Inferior parietal cortex (tissue), 1 donor: ENCODE data around the gene CAVIN3.
"Not testable (repeated sequence)": the region's sequence is repeated elsewhere in the genome, so short reads cannot be mapped to it uniquely, and the experiment has no call there.

ENCODE experiments used
- DNase-seq: peaks from one replicate; pipeline ENCODE4 v3.0.0-alpha.2; 2016; ENCODE audit errors: extremely low spot score

CAVIN3 gene

DNA sequence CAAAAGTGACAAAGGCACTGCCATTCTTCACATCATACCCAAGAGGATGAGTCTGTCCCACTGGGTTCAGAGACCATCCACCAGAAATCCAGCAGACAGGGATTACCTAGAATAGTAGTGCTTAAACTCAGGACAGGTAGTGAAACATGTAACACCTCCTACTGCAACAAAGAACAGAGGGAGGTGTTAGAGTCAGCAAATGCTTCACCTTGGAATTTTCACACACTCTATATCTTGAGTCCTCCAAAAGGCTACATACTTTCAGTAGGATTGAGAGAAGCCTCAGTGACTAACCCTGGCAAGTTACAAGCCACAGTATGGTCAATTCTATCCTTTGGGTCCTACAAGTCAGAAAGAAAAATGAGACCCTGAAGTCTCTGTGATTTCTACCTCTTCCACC is 6.0 kb upstream of the CAVIN3 start:
- DNase-seq = no peak

DNA sequence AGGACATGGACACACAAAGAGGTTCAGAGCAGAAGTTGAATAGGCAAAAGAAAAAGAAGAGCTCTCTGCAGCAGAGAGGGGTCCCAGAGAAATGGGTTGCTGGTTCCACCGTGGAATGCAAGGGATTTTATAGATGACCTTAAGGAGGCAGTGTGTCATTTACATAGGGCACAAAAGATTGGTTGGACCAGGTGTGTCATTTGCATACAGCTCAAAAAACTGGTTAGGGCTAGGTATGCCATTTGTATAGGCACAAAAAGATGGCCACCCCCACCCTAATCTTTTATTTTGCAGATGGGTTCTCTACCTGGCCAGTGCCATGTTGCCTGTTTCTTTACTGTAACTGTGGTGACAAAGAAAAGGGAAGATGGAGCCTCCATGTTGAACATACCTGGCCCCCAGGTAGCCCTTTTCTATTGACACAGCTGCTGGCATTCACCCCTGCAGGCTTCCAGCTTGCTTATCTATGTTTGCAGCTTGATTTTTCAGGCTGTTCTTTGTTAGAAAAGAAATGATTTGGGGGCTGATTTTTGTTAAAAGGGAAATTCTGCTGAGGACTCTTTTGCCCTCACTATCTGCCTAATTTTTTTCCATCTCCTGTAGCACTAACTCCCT is 3.1 kb upstream of the CAVIN3 start:
- no peak for DNase-seq

DNA sequence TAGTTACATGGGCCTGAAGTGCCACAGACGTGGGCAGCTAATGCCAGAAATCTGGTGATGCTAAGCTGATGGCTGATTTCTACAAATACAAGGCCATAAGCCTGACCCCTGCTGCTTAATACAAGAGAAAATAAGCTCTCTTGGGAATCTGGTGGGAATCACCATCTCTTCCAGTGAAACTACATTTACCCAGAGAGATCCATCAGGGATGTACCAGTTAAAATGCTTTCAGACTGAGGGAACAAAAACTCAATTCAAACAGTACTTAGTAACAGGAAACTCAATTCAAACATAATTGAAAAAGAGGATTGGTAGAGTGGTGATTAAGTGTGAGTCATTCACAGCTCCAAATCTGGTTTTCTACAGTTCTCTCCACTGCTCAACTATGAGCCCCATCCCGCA is 1.7 kb upstream of the CAVIN3 start:
- DNase-seq = no peak

DNA sequence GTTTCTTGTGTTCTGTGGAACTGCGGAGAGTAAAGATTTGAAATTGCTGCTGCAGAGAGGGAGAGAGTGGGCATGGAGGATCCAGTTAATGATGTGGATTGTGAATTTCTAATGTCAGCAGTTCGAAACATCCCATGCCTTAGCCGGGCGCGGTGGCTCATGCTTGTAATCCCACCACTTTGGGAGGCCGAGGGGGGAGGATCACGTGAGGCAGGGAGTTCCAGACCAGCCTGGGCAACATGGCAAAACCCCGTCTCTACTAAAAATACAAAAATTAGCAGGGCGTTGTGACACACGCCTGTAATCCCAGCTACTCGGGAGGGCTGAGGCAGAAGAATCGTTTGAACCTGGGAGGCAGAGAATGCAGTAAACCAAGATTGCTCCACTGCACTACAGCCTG is 1.1 kb upstream of the CAVIN3 start:
- DNase-seq = no peak

DNA sequence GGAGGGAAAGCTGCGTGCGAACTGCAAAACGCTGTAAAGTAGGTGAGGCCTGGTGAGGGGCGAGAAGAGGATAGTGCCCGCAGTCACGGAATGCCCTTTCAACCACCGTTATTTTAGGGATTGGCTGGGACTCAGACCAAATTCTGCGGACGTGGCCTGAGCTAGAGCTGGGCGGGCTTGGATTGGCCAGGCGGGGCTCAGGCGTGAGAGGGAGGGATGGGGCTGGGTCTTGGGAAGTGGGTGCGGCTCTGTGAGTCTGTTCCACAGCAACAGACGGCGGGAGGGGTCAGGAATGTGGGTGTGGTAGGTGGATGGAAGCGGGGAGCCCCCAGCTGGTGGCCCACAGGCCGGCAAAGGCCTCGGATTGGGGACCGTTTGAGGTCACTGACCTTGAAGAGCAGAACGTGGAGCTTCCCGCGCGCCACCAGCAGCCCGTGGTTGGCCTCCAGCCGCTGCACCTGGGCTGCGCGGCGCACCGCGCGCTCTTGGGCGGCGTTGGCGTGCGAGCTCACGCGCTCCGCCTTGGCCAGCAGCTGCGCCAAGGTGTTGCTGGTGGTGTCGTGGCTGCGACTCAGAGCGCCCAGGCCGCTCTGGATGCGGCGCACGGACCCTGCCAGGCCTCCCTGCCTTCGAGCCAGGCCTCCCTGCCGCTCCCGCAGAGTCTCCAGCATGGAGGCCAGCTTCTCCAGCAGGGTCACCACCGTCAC is 444 bp downstream of the CAVIN3 start:
- no peak for DNase-seq

DNA sequence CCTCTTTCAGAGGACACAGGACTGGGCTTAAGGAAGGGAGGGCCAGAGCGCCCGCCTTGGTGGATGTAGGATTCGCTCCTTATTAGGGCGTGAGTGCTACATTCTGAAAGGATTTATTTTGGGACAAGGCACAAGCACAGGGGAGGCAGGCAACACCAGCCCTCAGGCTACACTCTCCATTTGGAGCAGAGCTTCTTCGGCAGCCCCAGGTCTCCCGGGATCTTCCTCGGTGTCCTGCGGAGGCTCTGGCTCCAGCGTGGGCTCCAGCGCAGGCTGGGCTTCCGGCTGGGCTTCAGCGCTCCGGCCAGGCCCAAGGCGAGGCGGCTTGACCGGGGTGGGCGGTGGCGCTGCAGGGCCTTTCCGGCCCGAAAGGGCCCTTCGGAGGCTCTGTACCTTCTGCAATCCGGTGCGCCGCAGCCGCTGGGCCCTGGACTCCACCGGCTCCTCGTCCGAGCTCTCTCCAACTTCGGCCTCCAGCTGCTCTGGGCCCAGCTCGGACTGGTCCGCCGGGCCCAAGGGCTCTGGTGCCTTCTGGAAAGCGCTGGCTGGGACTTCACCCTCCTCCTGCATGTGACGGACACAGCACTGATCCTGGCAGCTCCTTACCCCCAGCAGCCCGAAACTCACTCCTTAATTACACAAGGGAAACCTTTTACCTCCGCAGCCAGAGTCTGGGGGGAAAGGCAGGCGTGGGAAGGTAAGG is 1.1 kb downstream of the CAVIN3 start:
- DNase-seq = no peak

DNA sequence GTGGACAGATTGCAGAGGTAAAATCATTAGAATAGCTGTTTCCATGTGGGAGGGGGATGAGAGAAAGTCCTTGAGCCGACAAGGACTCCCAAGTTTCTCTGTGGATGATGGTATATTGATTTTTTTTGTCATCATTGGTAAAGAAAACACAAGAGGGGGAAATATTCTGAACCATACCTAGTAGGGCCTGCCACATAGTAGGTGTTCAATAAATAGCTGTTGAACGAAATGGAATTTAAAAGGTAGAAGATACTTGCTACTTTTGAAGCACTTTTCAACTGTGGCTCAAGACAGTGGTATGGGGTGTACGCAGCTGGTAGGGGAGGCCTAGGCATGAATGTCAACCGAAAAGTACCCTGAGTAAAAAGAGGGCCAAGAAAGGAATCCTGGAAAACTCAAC is 2.1 kb downstream of the CAVIN3 start:
- no peak for DNase-seq

DNA sequence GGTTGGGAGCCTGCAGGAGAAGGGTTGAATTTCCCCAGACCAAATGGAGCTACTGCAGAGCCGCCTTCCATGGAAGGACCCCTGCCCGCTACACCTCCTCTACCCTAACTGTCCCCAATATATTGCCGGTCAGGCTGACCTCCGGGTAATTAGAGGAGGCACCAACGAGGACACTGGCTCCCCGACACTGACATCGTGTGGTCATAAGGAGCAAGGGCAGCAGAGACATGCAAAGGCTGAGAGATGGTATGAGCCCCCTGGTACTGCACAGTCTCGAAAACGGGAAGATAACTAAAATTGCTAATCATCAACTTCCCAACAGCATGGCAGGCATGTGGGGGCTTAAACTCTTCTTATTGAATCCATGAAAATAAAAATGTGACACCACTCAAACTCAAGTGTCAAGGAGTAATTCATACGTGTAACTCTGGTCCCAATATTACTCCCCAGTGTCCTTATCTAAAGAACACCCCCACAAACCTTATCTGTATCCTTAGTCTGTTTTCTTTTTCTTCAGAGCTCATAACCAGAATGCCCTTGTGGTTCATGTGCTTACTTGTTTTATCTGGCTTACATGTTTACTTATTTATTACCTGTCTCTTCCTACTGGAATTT is 4.4 kb downstream of the CAVIN3 start:
- peak; percentile 49 for DNase-seq

DNA sequence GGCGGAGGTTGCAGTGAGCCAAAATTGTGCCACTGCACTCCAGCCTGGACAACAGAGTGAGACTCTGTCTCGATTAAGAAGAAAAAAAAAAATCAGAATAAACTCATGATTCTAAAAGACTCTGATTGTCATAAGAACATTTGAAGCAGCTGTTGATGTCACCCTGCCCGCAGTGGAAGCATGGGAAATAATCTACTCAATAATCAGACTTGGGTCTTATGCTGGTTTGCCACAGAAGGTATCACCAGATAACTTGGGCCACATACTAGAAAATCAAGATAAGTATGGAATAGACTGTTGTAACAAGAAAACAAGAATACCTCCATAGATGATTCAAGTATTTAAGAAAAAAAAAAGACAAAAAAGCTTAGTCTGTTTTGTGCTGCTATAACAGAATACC is 8.2 kb downstream of the CAVIN3 start:
- DNase-seq = no peak

DNA sequence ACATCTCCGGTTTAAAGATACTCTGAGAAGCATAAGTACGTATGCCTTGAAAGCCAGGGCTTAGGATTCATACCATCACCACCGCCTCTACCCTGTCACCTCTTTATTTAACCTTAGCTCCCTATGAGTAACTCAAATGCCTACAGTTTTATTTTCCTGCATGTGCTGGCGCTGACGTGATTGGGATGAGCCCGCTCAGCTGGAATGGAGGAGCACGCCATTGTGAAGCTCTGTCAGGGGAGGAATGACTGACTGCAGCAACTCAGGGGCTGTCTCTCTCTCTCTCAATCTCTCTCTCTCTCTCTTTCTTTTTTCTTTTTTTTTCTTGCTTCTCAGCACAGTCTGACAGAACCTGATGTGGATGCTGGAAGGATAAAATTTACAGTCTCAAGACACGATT is 12.4 kb downstream of the CAVIN3 start:
- DNase-seq = no peak

DNA sequence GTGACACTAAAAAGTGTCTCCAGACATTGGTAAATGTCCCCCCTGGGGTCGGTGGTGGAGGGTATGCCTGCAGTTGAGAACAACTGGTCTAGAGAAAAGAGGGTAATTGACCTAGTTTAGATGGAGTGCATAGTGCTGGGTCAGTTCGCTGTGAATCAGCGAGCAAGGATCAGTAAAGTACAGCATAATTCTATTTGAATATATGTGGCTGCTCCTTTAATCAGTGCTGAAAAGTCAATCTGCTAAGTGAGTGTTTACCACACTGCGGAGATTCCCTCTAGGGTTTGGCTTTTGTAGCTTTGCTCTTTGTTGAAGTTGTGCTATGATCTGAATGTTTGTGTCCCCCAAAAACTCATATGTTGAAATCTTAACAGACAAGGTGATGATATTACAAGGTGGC is 15.0 kb downstream of the CAVIN3 start:
- DNase-seq = no peak

DNA sequence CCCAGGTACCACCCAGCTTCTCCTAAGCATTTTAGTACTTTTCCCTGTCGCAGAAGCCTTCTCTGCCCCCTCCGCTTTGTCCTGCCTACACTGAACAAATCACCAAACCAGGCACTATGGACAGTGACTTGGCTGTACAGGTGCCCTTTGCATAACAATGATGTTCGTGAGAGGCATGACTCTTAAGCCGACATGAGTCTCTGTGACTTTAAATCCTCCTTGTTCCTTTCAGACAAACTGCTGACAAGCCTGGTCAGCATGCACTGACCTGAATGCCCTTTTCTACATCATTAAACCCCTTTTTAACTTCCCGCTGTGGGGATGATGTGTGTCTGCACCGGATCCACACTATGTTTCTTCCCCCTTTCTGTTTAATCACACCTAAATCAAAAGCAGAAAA is 16.6 kb downstream of the CAVIN3 start:
- no peak for DNase-seq

DNA sequence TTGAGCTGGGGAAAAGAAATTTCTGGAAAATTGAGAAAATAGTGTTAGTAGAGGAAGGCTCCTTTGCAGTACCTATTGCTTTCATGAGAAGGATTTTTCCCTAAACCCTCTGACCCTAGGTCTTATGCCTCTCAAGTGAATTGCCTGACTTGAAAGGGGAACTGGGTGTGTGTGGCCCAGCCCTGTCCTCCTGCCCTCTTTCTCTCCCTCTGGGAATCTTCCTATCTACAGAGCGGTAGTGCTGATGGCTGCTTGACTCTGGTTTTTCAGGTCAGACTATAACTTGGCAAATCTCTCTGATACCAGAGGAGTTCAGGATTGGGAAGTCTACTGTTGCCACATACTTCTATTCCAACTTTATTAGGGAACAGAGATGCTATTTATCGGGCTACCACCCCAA is 19.2 kb downstream of the CAVIN3 start:
- DNase-seq = no peak

DNA sequence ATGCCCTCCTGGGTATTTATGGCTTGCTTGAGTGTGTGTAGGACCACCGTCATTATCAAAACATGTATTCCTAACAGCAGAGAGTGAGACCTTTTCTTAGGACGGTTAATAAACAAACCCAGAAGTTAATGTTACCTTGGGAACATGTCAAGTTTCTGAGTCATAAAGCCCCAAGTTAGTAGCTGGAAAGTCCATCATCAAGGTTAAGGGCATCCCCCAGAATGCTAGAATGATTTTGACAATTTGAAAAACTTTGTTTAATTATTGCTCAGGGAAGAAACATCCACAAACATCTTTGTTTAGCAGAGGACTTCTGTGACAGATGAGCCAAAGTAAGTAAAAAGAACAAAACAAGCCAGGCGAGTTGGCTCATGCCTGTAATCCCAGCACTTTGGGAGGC is 20.0 kb downstream of the CAVIN3 start:
- DNase-seq = no peak

DNA sequence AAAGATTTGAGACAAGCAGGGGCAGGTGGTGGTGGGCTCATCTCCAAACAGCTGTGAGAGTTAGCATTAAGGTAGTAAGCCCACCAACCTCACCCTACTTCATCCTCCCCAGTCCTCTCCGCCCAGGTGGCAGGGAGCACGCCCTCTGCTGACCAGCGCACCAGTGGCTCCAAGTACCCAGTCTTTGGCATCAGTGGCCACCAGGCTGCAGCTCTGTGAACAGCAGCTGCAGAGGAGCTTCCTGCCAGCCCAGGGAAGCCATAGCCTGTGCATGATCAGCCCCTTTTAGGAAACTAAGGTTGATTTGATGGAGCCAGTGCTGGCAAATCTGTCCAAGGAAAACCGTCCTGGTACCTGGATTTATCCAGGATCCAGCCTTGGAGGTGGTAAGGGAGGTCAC is 21.7 kb downstream of the CAVIN3 start:
- no peak for DNase-seq

DNA sequence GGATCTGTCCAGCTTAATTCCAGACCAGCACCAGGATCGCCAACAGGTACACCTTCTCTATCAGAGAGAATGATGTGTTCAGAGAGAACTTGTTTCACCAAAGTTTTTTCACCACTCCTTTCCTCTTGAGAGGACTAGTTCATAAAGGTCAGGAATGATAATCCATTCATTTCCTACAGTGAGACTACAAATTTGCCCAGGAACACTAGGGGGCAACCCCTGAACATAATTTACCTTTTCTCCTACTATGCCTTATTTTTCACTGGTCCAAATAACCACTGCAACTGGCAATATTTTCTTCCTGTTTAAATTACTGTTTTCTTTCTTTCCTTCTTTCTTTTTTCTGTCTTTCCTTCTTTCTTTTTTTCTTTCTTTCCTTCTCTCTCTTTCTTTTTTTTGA is 22.5 kb downstream of the CAVIN3 start:
- DNase-seq = no peak

DNA sequence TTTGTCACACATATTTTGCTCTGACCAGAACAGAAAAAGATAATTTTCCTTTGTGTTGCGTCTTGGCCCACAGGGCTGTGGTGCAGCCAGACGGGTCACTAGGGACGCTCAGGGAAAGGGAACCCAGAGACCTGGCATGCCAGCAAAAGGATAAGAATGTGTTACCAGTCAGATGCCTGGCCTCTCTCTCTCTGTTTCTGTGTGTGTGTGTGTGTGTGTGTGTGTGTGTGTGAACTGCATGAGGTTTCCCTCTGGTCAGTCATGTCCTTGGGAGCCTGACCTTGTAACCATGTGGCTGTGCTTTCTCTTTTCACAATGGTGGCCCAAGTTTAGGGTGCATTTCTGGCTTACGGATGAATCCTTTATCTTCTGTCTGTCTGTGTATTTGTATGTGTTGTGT is 35.3 kb downstream of the CAVIN3 start:
- no peak for DNase-seq

DNA sequence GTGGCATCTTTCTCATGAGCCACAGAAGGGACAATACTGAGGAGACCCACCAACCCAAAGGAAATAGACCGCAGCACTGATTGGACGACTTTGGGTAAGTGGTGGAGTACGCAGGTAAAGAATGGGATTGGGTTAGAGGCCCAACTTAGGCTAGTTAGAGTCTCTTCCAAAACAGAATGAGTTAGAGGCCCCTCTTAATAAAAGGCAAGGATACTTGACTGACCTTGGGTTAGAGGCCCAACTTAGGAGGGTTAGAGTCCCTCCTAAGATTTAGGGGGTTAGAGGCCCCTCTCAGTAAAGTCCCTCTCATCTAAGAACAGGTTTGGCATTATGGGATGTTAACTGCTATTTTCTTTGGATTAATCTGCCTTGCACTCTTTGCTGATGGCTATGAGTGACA is 36.1 kb downstream of the CAVIN3 start:
- DNase-seq = no peak

DNA sequence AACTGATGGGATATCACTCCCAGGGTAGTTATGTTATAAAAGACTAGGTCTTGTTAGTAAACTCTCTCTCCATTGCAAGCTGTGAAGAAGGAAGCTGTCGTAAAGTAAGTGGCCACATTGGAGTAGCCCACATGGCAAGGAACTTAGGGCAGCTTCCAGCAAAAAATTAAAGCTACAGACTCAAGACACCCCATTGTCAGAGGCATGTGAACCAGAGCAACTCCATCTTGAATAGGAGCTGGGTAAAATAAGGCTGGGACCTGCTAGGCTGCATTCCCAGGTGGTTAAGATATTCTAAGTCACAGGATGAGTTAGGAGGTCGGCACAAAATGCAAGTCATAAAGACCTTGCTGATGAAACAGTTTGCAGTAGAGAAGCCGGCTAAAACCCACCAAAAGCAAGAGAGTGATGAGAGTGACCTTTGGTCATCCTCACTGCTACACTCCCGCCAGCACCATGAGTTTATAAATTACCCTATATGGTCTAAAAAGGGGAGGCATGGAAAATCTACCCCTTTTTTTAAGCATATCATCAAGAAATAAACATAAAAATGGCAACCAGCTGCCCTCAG is 36.8 kb downstream of the CAVIN3 start:
- DNase-seq = no peak

DNA sequence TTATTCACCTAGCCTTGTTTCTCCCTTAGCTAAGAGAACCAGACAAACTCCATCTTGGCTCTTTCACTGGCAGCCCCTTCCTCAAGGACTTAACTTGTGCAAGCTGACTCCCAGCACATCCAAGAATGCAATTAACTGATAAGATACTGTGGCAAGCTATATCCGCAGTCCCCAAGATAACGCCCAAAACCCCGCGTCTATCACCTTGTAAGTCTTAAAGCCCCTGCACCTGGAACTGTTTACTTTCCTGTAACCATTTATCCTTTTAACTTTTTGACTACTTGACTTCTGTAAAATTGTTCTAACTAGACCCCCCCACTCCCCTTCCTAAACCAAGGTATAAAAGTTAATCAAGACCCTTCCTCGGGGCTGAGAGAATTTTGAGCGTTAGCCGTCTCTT is 39.5 kb downstream of the CAVIN3 start:
- DNase-seq = not testable (repeated sequence)

DNA sequence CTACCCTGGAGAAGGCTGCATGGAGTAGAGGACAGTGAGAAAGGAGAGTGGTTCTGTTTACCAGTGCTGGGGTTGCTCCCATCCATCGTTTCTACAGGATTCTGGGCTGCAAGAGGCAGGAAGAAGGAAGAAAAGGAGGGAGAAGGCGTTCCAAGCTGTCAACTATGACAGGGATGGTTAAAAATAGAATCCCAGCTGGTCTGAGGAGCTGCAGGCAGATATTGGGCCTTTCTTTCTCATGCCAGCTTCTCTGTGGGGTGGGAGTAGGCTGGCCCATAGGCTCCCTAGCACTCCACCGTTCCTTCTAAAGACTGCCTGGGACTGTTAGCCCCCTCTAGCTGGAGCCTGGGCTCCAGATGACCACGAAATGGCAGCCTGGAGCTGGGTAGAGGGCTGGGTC is 47.1 kb downstream of the CAVIN3 start:
- peak; percentile 58 for DNase-seq

DNA sequence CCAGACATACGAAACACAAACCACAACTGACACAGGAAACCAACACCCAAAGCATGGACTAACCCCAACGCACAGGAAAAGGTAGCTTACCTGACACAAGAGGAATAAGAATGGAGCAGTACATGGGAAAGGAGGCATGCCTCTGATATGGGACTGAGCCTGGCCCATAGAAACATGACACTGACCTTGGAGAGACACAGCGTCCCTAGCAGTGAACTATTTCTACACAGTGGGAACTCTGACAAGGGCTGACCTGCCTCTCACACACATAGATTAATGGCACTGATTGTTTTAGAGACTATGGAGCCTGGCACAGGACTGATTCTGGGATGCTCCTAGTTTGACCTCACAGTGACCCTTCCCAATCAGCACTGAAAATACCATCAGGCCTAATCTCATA is 48.7 kb downstream of the CAVIN3 start:
- DNase-seq = no peak
